Hematopoietic multipotent progenitor cell treated with erythropoietin and hydrocortisone succinate and interleukin-3 and kit ligand, for 4 days (in vitro differentiated cells): ENCODE results near the gene ARHGAP8.

Experiments used
- DNase-seq: peaks from one replicate; pipeline ENCODE4 v3.0.0-alpha.2; 2015

The ARHGAP8 gene

DNA sequence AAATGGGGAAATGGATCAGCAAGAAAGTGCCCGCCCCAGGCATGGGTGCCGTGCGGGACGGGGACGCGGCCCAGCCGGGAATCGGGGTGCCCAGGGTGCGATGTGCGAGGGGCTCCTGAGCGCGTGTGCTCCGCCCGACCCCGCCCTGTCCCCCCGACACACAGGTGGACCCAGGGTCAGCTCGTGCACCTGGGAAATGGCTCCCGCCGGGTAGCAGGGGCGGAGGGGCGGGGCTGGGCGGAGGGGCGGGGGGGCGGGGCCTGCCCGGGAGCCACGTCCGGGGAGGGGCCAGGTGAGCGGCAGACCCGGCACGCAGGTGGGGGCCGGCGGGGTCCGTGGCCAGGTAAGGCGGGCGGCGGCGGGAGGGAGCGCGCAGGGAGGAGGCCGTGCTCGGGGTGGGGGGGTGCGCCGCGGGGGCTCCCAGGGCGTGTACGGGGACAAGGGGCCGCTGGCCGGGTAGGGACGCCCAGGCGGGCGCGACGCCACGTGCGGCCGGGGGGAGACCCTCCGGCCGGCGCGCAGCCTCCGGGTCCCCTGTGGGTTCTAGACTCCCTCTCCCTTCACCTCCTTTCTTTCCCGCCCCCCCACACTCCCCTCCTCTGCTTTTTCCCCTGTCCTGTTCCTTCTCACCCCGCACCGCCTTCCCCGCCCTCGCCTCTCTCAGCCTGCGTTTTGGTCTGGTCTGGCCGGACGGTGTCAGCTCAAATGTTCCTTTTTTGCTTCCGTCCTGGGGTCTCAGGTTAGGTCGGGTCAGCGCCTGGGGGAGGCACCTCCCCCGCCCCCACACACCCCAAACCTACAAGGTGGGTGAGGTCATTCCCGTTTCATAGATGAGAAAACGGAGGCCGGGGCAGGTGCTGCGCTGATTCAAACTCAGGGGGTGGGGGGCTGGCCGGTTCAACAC is at the start of gene ARHGAP8:
ARHGAP8 (plus strand) TSS at position 291 of the 904 bp plus-strand sequence. CDS start 33,953 bp downstream, outside the sequence.
- no peak for DNase-seq

DNA sequence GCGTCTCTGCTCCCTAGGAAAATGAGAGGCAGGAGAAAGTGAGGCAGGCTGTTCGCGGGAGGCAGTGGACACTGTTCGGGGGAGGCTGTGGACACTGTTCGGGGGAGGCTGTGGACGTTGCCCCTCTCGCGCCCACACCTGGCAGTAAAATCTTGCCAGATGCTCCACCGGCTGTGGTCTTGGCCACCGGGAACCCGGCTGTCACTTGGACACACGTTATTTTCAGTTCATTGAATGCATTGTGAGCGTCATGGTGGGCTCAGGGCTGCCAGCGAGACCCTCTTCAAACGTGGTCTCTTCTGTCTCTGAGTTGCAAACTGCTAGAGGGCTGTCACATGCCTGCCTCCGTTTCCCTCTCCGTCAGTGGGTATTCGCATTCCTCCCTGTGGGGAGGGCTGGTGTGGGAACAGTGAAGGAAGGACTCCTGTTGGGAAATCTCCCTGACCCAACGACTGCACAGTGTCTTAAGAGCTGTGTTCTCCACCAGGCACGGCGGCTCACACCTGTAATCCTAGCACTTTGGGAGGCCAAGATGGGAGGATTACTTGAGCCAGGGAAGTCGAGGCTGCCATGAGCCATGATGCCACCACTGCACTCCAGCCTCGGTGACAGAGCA is 49.0 kb upstream of the ARHGAP8 start:
- no peak for DNase-seq

DNA sequence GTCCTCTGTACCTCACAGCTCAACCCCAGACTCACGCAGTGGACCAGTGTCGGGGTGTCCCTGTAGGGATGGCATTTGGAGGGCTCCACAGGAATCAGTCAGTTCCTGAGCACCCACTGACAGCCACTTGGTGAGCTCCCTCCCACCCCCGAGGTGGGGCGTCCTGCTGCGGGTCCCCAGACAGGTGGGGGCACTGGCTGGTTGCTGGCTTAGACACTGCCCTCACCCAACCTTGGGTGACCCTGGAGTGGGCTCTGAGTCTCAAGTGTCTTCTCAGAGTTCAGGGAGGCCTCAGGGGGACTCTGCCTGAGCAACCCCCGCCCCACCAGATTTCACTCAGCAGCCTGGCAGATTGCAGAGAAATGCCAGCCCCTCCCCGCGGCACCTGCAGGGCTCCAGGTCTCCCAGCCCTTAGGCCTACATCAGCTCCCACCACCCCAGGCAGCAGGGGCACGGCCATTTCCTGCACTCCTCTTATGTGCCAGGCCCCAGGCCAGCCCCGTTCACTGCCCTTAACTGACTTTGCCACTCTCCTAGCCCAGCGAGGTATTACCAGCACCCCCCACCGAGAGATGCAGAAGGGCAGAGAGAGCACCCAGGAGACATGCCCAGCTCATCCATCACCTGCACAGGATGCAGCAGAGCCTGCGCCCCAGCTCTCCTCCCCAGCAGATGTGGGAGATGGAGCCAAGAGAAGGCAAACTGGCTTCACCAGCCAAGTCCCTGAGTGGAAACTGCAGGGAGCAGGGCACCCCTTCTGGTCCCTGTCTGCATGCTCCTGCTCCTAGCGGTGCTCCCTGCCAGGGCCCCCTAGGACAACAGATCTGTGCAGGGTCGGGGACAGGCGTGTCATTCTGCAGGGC is 48.0 kb upstream of the ARHGAP8 start:
- DNase-seq: no peak

DNA sequence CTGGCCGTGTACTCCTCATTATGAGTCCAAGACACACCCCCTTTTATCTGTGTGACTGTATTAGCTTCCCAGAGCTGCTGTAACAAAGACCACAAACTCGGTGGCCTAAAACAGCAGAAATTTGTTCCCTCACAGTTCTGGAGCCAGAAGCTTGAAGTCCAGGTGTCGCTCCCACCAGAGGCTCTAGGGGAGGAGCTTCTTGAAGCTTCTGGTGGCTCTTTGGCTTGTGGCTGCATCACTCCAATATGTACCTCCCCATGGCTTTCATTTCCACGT is 47.4 kb upstream of the ARHGAP8 start:
- no peak for DNase-seq

DNA sequence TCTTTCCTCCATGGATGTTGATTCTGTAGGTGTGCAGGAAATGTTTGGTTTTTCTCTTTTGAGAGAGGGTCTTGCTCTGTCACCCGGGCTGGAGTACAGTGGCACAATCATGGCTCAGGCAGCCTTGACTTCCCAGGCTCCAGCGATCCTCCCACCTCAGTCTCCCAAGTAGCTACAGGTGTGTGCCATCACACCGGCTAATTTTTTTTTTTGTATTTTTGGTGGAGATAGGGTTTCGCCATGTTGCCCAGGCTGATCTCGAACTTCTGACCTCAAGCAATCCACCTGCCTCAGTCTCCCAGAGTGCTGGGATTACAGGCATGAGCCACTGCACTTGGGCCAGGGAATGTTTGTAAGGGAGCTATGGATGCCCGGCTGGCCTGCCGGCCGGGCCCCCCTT is 45.9 kb upstream of the ARHGAP8 start:
- DNase-seq: no peak

DNA sequence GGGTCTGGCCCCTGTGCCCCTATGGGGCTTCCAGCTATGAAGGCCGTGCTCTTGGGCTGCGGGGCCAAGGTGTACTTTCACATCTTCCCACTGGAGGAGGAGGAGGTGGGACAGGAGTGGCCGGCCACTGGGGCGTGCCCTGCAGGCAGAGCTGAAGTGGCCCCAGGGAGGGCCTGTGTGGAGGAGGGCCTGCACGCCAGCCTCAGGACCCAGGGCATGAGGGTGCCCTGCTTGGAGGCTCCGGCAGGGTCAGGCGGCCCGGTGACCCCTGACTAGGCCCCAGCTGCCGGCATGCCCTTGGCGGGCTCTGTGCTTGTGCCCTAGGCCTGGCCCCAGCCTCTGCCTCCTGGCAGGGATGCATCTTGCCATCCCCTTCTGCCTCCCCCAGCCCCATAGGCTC is 45.2 kb upstream of the ARHGAP8 start:
- no peak for DNase-seq

DNA sequence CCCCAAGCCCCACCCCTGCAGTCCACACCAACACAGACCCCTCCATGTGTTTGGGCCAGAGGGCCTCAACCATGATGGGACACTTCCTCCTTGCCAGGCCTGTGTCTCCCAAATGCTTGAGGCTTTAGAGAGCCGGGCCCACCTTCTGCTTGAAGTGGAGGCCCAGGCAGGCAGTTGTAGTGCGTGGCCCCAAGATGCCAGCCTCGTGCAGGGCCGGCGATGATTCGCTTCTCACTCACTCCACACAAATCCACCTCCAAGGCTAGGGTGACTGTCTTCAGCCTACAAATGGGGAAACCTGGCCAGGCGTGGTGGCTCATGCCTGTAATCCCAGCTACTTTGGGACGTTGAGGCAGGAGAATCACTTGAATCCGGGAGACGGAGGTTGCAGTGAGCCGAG is 44.6 kb upstream of the ARHGAP8 start:
- no peak for DNase-seq

DNA sequence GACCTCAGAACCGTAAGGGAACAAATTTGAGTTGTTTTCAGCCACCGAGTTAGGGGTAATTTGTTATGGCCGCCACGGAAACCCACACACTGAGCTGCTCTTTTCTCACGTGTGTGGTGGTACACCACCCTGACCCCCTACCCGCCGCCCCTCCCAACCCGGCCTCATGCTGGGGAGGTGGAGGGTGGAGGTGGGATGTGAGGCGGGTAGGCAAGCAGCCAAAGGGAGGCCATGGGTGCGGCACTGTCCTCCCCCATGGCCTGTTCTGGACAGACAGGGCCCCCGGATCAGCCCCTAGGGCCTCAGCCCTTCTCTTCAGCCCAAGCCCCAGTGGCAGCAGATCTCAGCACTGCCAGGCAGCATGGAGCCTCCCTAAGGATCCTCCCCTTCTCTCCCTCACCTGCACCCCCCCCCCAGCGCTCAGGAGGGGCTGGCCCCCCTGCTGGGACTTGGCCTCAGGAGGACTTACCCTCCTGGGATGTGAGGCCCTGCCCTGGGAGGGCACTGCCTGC is 42.4 kb upstream of the ARHGAP8 start:
- DNase-seq: no peak

DNA sequence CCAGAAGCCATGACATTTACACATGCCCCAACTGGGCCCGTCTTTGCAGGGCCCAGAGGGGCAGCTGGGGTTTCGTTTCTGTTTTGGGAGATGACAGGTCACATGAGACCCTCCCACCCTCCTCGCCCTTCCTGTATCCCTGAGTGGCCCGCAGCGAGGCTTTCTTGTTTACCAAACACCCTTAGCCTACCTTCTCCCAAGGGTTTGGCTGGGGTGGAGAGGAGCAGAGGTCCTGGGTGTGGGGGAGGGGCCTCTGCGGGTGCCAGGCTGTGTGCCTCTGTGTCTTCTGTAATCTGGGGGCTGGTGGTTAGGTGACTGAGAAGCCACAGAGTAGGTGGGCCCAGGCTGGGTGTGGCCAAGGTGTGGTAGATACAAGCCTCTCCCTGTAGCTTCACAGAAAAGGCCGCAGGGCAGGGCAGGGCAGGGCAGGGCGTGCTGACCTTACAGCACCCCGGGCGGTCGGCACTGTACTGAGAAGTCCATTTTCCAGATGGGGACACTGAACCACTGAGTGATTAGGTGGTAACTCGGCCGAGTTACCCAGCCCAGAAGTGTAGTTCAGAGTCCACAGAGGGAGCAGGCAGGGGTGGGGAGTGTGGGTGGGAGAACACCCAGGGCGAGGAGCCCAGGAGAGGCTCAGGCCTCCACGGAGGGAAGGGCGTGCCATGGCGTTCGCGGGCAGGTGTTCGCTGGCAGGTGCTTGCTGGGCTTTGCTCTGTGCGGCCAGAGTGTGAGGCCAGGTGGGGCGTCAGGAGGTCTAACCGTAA is 41.7 kb upstream of the ARHGAP8 start:
- DNase-seq: peak; percentile 43

DNA sequence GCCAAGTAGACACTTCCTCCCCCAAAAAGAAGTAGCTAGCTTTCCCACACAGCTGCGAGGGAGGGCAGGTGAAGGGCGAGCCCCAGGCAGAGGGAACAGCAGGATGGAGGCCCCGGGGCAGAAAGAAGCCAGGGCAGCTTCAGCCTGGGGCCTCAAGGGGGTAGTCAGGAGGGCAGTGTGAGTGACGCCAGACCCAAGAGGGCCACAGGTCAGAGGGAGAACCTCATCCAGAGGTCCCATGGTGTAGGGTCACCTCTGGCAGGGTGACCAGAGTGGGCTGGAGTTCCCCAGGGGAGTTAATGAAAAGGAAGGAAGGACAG is 41.2 kb upstream of the ARHGAP8 start:
- no peak for DNase-seq

DNA sequence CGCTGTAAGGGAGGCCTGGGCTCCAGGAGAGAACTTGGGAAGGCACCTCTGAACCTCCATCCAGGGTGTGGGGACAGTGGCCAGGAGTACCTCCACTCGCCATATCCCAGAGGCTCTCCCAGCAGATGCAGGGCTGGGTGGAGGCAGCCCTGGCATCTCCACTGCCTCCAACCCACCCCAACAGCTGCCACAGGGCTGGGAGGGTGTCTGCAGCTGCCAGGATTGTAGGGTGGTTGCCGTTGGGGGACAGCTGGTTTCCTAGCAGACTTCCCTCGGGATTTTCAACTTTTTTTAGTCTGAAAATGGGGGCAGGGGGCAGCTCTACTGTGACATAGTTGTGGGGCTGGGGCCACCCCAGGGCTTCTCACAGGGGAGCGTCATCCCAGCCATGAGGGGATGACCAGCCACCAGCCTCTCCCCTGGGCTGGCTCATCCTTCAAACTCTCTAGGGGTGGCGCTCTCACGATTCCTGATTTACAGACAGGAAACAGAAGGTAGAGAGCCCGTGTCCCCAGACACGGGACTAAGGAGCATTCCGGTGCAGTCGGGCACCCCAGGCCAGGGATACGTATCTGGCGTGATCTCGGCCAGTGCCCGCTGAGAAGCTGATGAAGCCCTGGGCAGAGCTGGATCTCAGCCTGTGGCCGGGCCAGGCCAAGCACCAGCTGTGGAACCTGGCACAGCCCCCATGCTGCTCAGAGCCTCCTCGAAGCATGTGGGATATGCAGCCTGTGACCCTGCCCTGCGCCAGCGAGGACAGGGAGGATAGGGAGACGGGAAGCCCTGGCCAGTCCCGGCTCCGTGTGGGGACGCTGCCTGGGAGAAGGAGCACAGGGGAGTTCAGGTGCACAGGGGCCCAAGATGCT is 40.5 kb upstream of the ARHGAP8 start:
- DNase-seq: no peak

DNA sequence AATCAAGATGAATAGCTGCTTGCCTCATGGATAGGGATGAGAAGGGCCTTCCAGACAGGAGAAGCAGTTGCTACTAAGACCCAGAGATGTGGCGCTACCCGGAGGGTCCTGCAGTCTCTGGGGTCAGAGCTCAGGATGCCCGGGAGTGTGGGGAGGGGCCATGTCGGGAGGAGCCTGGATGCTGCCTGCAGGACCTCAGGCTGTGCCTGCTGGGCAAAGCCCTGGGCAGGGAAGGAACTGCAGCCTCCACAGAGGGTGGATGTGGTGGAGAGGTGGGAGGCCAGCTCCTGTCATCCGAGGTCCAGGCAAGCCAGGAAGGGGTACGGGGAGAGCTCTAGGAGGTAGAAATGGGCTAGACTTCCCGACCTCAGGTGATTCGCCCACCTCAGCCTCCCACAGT is 39.4 kb upstream of the ARHGAP8 start:
- DNase-seq: no peak

DNA sequence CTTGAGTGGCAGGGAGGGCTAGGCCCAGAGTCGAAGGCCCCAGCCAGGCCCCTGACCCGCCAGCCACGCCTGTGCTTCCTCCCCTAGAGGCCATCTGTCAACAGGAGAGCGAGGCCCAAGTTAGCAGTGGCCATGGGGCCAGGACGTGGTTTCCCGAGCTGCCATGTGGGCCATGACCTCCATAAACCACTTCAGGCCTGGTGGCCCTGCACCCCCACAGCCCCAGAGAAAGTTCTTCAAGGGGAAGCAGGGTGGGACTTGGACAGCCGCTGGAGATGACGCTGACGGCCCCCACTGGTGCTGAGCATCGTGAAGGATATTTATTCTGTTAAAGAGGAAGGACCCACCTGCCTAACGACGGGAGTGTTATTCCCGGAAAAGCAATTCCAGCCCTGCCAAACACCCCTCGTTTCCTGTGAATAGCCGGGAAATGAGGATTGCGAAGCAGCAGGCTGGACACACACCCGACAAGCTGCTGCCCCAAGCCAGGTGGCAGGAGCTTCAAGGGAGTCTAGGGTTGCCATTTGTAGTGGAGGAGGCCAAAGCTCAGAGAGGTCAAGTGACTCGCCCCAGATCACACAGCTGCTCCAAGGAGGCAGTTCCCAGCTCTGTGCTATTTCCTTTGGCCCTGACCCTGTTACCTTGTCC is 37.5 kb upstream of the ARHGAP8 start:
- DNase-seq: no peak

DNA sequence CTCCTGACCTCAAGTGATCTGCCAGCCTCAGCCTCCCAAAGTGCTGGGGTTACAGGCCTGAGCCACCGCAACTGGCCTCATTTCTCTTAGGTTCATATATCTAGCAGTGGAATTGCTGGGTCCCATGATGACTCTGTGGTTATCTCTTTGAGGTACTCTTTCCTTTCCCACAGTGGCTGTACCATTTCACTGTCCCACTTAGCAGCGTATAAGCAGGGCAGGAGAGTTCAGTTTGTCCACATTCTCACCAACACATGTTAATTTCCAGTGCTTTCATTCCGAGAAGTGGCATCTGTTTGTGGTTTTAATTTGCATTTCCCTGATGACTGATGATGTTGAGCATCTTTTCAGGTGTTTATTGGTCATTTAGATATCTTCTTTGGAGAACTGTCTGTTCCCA is 34.0 kb upstream of the ARHGAP8 start:
- DNase-seq: no peak

DNA sequence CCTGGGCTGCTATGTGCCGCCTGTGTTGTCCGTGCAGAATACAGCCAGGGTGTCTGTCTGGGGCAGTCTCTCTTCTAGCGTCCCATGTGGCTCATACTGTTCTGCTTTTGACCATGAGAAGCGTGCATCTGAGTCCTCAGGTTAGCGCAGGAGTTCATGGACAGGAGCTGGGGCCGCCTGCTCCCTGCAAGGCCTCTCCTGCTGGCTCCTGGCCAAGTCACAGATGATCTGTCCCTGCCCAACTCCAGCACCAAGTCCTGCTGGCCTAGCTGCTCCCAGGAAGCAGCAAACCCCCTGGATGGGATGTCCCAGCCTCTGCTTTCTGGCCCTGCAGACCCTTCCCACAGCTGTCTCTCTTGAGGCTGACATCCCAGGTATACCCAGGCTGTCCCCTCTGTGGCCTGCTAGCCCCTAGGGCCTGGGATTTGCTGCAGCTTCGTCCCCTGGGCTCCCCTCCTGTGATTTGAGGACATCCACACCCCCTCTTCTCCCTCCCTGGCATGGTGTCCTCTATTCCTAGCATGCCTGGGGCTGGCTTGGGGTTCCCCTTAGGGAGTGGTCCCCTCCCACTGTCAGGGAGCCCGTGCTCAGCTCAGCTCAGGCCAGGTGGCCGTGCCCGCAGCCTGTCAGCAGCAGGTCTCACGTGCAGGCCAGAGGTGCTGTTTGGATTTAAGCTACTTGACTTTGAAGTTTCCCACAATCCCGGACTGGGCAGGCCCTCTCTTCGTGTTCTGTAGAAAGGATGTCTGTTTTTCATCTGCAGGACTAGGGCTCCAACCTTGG is 32.6 kb upstream of the ARHGAP8 start:
- DNase-seq: no peak

DNA sequence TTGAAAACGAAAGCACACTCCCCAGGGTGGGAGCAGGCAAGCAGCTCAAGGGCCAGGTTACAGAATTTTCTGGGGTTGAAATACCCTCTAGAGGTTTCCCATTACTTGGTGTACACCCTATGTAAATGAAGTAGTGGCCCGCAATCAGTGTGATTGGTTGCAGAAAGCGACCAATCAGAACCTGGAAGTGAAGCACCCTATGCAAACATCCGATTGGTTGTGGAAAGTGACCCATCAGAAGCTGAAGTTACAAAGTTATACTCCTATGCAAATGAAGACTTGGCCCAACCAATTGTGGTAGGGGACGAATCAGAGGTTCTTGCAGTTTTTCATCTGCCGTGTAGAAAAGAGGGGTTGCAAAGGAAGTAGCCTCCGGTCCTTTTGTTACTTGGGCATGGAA is 31.2 kb upstream of the ARHGAP8 start:
- peak; percentile 43 for DNase-seq

DNA sequence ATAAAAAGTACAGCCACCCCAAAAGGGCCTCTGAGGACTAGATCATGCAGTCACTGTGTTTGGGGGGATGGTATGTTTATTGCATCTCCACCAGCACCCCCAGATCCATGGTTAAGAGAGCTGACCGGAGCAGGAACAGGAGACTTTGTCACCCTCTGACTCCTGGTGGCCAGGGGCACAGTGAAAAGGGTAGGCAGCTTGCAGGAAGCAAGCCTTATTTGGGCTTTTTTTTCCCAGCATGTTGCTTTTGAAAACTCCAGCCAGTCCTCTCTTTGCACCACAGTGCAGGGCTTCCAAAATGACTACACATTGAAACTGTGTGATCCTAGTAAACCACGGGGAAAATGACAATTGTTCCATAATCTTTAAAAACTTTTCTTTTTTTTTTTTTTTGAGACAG is 29.8 kb upstream of the ARHGAP8 start:
- DNase-seq: no peak

DNA sequence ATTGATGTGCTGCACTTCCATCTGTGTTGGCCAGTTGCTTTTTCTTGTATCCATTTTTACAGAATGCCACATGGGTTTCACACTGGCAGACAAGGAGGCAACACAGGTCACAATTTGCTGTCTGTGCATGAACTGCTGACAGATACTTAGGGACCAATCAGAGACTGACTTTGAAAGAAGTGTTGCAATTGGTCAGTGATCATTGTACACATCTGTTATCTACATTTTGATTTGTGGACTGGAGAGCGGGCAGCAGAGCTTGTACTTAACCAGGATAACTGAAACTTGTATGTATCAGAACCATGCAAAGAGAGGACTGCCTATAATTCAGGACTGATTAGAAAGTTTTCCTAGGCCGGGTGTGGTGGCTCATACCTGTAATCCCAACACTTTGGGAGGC is 28.6 kb upstream of the ARHGAP8 start:
- DNase-seq: peak; percentile 76

DNA sequence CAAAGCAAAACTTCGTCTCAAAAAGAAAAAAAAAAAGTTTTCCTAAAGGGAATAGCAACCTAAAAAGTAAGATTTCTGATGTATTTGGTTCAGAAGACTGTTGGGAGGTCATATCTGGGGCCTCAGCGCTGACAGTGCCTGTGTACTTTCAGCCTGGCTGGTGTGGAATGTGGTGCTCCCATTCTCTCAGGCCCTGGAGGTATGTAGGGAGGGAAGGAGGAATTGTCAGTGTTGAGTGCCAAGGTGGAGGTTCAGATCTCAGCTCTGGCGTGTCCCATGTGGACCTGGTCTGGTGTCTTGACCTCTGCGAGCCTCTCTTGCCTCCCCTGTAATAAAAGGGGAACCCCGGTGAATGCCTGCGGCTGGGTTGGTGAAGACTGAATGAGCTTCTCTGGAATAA is 28.0 kb upstream of the ARHGAP8 start:
- no peak for DNase-seq

DNA sequence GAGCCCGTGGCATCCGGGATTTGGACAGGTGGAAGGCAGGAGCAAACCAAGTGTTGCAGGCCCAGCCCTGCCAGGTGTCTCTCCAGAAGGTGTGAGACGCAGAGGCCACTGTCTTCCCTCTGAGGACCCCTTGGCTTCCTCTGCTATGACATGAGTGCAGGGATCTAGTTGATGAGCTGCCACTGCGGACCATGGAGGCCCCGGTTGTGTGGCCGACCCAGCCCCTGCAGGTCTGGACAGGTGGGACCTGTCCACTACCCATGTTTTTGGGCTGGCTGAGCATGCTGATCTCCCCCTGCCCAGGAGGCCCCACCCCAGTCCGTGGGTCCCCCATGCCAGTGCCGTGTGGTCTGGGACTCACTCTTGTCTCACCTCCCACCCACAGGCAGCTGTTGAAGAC is 27.5 kb upstream of the ARHGAP8 start:
- DNase-seq: no peak

DNA sequence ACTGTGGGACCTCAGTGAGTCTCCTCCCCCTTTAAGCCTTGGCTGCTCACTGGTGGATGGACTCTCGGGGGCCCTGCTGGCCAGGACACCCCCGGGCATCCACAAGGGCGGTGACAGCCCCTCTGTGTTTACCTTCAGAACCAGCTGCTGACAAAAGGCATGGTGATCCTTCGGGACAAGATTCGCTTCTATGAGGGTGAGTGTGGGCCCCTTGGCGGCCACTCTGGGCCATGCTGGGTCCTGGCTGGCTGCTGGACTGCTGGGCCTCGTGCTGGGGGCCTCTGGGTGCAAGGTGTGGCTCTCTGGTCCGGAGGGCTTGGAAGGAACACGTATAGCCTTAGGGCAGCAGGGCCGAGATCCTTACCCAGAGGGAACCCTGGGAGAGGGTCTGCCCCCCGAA is 25.9 kb upstream of the ARHGAP8 start:
- no peak for DNase-seq
